Measurements from ENCODE around the gene KRTAP5-11. TPM values are rescaled to one million over a fixed set of nuclear protein-coding genes. Genes with fewer than 3 reads are reported as not detected.

Gene KRTAP5-11
- total RNA-seq, 1 donor from 2014 or later: not detected

Other genes with a start within 250 kb of the KRTAP5-11 start
- gene DHCR7, start 134.5 kb downstream of the KRTAP5-11 start, total RNA-seq: 28.0 and 58.7 TPM in 2 replicates
- 68.9 and 80.6 TPM in 2 replicates for gene NADSYN1, start 129.7 kb downstream of the KRTAP5-11 start, total RNA-seq
- not detected in 2 replicates for gene KRTAP5-7, start 55.6 kb downstream of the KRTAP5-11 start, total RNA-seq
- gene KRTAP5-8, start 44.9 kb downstream of the KRTAP5-11 start, total RNA-seq: not detected in 2 replicates
- gene KRTAP5-9, start 34.5 kb downstream of the KRTAP5-11 start, total RNA-seq: not detected in 2 replicates
- not detected in 2 replicates for gene KRTAP5-10, start 17.3 kb downstream of the KRTAP5-11 start, total RNA-seq

Data from renal cortical epithelial cell (primary cell).